CD4-positive, alpha-beta T cell (primary cell): Measurements from ENCODE around the gene TSPAN11. TPM values are rescaled to one million over a fixed set of nuclear protein-coding genes. Genes with fewer than 3 reads are reported as not detected.

Experiments used
- ATAC-seq: fragments of 200-7000 bp; cut with Tn5 transposase; one replicate; pipeline ENCODE4 v1.10.0; 2022; ENCODE audit warnings: mild to moderate bottlenecking; ENCODE audit not compliant: poor library complexity
- CTCF ChIA-PET: fragments of 350-600 bp; sonication (Branson Sonifier 250); formaldehyde crosslinking; loops from one replicate; lab custom pipeline; 2021; ENCODE audit warnings: antibody characterized with exemption, inconsistent platforms; lab: Charles Lee
- POLR2A ChIA-PET: fragments of 350-600 bp; sonication (Branson Sonifier 250); formaldehyde crosslinking; loops from one replicate; lab custom pipeline; 2021; ENCODE audit warnings: antibody characterized with exemption, inconsistent platforms; lab: Charles Lee
- DNase-seq, 14 experiments: peaks; one replicate each; pipeline ENCODE4 v3.0.0-alpha.2; 2013 to 2020; ENCODE audit warnings: mixed read lengths in 2 of 14
- H3K27ac ChIP-seq, 2 donors: one replicate each; pipeline versions ENCODE4 v1.5.1 to v1.7.0; 2013; ENCODE audit warnings: low read length in 2 of 2, low read depth in 1 of 2, mild to moderate bottlenecking in 1 of 2
- H3K27me3 ChIP-seq, 2 experiments: 1 replicate in 1 of 2; 2 replicates in 1 of 2; pipeline versions ENCODE4 v1.6.1 to v1.7.0; 2013; ENCODE audit warnings: low read length in 2 of 2, control low read depth in 1 of 2, mild to moderate bottlenecking in 1 of 2, moderate library complexity in 1 of 2; ENCODE audit not compliant: insufficient read depth in 2 of 2, control insufficient read depth in 1 of 2
- H3K36me3 ChIP-seq: one replicate; pipeline ENCODE4 v1.6.1; 2013; ENCODE audit warnings: low read length, control low read depth; ENCODE audit not compliant: insufficient read depth
- H3K4me1 ChIP-seq: one replicate; pipeline ENCODE4 v1.6.1; 2013; ENCODE audit warnings: low read length, control low read depth; ENCODE audit not compliant: insufficient read depth
- H3K4me3 ChIP-seq: one replicate; pipeline ENCODE4 v1.5.1; 2013; ENCODE audit warnings: mild to moderate bottlenecking, low read length, moderate library complexity
- H3K9me3 ChIP-seq, 2 experiments: 1 replicate in 1 of 2; 2 replicates in 1 of 2; pipeline versions ENCODE4 v1.6.1 to v1.7.0; 2013; ENCODE audit warnings: low read length in 2 of 2, mild to moderate bottlenecking in 2 of 2, control low read depth in 1 of 2, moderate library complexity in 1 of 2; ENCODE audit not compliant: control insufficient read depth in 1 of 2, insufficient read depth in 1 of 2
- H3K27ac Mint-ChIP-seq: one replicate; pipeline ENCODE4 v1.8.0; 2020; ENCODE audit warnings: mixed read lengths
- H3K27me3 Mint-ChIP-seq: one replicate; pipeline ENCODE4 v1.8.0; 2021; ENCODE audit warnings: mixed read lengths
- H3K36me3 Mint-ChIP-seq: one replicate; pipeline ENCODE4 v1.8.0; 2021; ENCODE audit warnings: low read depth, mixed read lengths
- H3K4me1 Mint-ChIP-seq: one replicate; pipeline ENCODE4 v1.8.0; 2021; ENCODE audit warnings: low read depth, mixed read lengths
- H3K4me3 Mint-ChIP-seq: one replicate; pipeline ENCODE4 v1.8.0; 2020; ENCODE audit warnings: mild to moderate bottlenecking, mixed read lengths
- H3K9me3 Mint-ChIP-seq: one replicate; pipeline ENCODE4 v1.8.0; 2020; ENCODE audit warnings: mixed read lengths
- CTCF ChIP-seq: fragments of 200-600 bp; IDR thresholded peaks from one replicate; pipeline ENCODE4 v1.8.0; 2022; ENCODE audit warnings: antibody characterized with exemption, mild to moderate bottlenecking
- intact Hi-C, 2 experiments: fragments of 100-400 bp; cut with DNase I in 1 of 2; cut with micrococcal nuclease in 1 of 2; formaldehyde crosslinking; loops; one replicate each; pipeline versions ENCODE4 v1.15.1 to v1.9.0; 2023 to 2025; cut with DNase I, micrococcal nuclease
- total RNA-seq, 174 experiments: library from RNA in 2 of 174; stranded (reverse) in 2 of 174; gene quantifications; one replicate each; pipeline ENCODE4 v1.2.3 and lab custom pipeline; 2021 to 2026

Gene TSPAN11
- total RNA-seq, 2 experiments from 2014 or later = not detected

GRCh38 chr12:30969606-30970395, 43.3 kb downstream of the TSPAN11 start:
- no peaks in the 10 kb centered on the region for H3K4me1 ChIP-seq
- DNase-seq = no peak
- H3K27me3 ChIP-seq = peaks cover 0 to 3% of the 10 kb centered on the region in 2 experiments
- no peaks in the 10 kb centered on the region for H3K4me1 Mint-ChIP-seq
- POLR2A ChIA-PET = no interaction called here
- no peak for TF ChIP-seq CTCF
- H3K27ac ChIP-seq = no peak overlapping the region
- H3K27ac Mint-ChIP-seq = no peak overlapping the region
- CTCF ChIA-PET = no interaction called here
- H3K27me3 Mint-ChIP-seq = peaks cover 18% of the 10 kb centered on the region
- no peaks in the 10 kb centered on the region for H3K9me3 Mint-ChIP-seq
- H3K9me3 ChIP-seq = no peaks in the 10 kb centered on the region
- no peak overlapping the region for H3K4me3 ChIP-seq
- intact Hi-C loops = no loop called here
- no peak overlapping the region for H3K4me3 Mint-ChIP-seq
- no peaks in the 10 kb centered on the region for H3K36me3 ChIP-seq
- ATAC-seq = no peak
- no peaks in the 10 kb centered on the region for H3K36me3 Mint-ChIP-seq

- H3K27me3 Mint-ChIP-seq = peaks cover 18% of the 10 kb centered on the region
- POLR2A ChIA-PET = no interaction called here
- H3K9me3 ChIP-seq = no peaks in the 10 kb centered on the region
- H3K4me3 ChIP-seq = no peak overlapping the region
- no peaks in the 10 kb centered on the region for H3K4me1 Mint-ChIP-seq
- no peak for DNase-seq
- no peak overlapping the region for H3K4me3 Mint-ChIP-seq
- peaks cover 0 to 3% of the 10 kb centered on the region in 2 experiments for H3K27me3 ChIP-seq
- CTCF ChIA-PET = no interaction called here
- no peaks in the 10 kb centered on the region for H3K36me3 Mint-ChIP-seq
- H3K36me3 ChIP-seq = no peaks in the 10 kb centered on the region
- no peak overlapping the region for H3K27ac Mint-ChIP-seq
- H3K27ac ChIP-seq = no peak overlapping the region
- intact Hi-C loops = no loop called here
- H3K9me3 Mint-ChIP-seq = no peaks in the 10 kb centered on the region
- no peak for ATAC-seq
- no peak for TF ChIP-seq CTCF
- H3K4me1 ChIP-seq = no peaks in the 10 kb centered on the region
Observed at GRCh38 chr12:30970559-30971197, 44.1 kb downstream of the TSPAN11 start.

- POLR2A ChIA-PET = no interaction called here
- no peak overlapping the region for H3K27ac Mint-ChIP-seq
- H3K9me3 Mint-ChIP-seq = no peaks in the 10 kb centered on the region
Observed at GRCh38 chr12:30972035-30972434, 45.5 kb downstream of the TSPAN11 start.

More at GRCh38 chr12:30972035-30972434, 45.5 kb downstream of the TSPAN11 start:
- Histone ChIP-seq H3K4me1 (no peaks in the 10 kb centered on the region), H3K4me3 (no peak overlapping the region), H3K36me3 (no peaks in the 10 kb centered on the region), H3K27ac (no peak overlapping the region), H3K27me3 (peaks cover 0 to 3% of the 10 kb centered on the region in 2 experiments), H3K9me3 (no peaks in the 10 kb centered on the region)
- H3K36me3 Mint-ChIP-seq = no peaks in the 10 kb centered on the region
- peaks cover 12% of the 10 kb centered on the region for H3K27me3 Mint-ChIP-seq
- intact Hi-C loops = no loop called here
- no peak for TF ChIP-seq CTCF
- no peak for ATAC-seq
- H3K4me3 Mint-ChIP-seq = no peak overlapping the region
- CTCF ChIA-PET = no interaction called here
- no peak for DNase-seq
- no peaks in the 10 kb centered on the region for H3K4me1 Mint-ChIP-seq
